AG09309 (cell line): Measurements from ENCODE around the gene DDX23.
A peak's percentile ranks its signal among the peaks of the same experiment; 100 is the strongest.

Source experiments
- DNase-seq: peaks from one replicate; pipeline ENCODE4 v3.0.0-alpha.2; 2010; ENCODE audit warnings: low read depth
- H3K4me3 ChIP-seq: 2 replicates; pipeline ENCODE4 v1.5.1; 2011; ENCODE audit warnings: mild to moderate bottlenecking, low read depth, low read length, moderate library complexity; ENCODE audit not compliant: control insufficient read depth
- TF ChIP-seq, protein P1 (sequence below): IDR thresholded peaks from 2 replicates; pipeline ENCODE4 v1.5.1; 2011; ENCODE audit warnings: mild to moderate bottlenecking, low read depth, low read length, inconsistent platforms; ENCODE audit not compliant: insufficient read depth, control insufficient read depth; ENCODE audit errors: missing control alignments

Gene DDX23

DNA sequence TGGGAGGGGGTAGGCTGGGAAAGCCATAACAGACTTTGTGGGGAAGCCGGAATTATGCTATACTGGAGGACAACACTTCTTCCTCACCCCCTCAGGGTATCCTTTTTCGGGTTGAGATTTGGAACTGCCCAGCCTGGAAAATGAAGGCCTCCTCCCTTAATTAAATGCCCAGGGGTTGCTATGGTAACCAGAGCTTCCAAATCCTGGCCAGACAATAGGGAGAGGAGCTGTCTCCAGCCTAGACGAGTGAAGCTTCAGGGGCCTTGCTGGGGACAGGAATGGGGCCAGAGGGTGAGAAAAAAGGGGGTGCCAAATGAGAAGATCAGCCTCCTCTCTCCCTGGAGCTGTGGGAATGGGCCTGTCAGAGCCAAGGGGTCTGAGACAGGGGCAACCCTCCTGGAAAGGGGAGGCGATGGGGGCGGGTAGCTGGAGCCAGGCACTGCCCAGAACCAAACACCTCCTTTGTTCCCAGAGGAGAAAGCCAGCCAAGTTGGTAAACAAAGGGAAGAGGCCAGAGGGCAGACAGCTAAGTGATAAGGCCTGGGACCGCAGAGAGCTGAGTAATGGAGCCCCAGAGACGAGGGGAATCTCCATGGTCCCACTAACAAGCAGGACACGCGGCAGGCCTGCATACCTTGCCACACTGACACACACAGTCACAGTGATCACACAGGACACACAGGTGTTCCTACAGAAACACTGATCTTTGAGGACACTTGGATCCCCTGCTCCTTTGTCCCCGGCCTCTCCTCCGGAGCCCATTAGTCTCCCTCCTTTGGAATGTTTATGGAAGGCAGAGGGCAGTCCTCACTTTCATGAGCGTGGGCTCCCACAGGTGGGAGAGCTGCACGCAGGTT lies 31.6 kb upstream of the DDX23 start:
- no peak for DNase-seq
- no peak overlapping the region for H3K4me3 ChIP-seq

DNA sequence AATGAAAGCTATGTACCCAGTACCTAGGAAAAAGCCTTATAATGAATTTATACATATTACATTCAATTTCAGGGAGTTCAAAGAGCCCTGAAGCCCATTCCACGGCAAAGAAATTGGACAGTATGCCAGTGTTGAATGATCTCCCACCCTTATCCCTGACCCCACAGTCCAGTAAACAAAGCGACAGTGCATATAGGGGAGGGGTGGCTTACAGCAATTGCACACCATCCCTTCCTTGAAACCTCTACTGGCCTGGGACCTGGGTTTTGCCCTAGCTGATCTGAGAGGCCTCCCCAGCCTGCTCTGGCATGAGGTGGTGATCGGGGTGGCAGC lies 31.0 kb upstream of the DDX23 start:
- TF ChIP-seq, protein P1, sequence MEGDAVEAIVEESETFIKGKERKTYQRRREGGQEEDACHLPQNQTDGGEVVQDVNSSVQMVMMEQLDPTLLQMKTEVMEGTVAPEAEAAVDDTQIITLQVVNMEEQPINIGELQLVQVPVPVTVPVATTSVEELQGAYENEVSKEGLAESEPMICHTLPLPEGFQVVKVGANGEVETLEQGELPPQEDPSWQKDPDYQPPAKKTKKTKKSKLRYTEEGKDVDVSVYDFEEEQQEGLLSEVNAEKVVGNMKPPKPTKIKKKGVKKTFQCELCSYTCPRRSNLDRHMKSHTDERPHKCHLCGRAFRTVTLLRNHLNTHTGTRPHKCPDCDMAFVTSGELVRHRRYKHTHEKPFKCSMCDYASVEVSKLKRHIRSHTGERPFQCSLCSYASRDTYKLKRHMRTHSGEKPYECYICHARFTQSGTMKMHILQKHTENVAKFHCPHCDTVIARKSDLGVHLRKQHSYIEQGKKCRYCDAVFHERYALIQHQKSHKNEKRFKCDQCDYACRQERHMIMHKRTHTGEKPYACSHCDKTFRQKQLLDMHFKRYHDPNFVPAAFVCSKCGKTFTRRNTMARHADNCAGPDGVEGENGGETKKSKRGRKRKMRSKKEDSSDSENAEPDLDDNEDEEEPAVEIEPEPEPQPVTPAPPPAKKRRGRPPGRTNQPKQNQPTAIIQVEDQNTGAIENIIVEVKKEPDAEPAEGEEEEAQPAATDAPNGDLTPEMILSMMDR = no peak
- no peak overlapping the region for H3K4me3 ChIP-seq
- no peak for DNase-seq

More for the DNA sequence above, 31.6 kb upstream of the DDX23 start:
- TF ChIP-seq, protein P1 = no peak

DNA sequence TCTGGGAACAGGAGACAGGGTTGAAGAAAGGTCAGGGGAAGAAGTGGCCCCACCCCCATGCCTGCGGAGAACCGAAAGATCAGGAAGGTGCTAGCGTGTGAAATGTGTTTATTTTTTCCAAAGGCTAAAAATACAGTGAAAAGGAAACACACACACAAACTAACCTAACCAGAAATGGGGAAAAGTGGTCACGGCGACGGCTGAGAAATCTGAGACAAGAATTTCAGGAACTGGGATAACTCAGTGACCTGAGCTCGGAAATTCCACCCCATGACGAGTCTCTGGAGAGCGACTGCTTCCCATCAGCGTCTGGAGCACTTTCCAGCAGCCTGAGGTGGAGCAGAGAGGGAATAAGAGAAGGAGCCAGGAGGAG lies 30.3 kb upstream of the DDX23 start:
- DNase-seq = no peak
- peak overlapping the region; percentile 15 for H3K4me3 ChIP-seq
- TF ChIP-seq, protein P1 = no peak

DNA sequence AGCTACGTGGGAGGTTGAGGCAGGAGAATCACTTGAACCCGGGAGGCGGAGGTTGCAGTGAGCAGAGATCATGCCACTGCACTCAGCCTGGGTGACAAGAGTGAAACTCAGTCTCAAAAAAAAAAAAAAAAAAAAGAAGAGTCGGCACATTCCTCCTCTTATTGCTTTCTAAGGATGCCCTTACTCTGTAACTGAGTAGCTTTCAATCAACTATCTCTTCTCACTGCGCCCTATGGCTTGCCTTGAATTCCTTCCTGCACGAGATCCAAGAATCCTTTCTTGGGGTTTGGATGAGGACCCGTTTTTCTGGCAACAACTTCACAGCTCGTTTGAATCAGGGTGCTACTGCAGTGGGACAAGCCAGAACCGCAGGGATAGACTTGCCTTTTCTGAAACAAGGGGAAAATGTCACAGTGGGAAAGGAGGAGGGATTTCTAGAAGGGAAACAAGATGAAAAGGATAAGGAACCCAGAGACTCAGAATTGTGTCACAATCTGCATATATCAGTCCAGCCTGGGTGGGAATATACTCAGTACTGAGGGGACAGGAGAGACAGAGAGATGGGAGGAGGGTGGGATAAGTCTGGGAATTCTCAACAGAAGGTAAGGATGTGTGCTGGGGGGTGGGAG lies 29.8 kb upstream of the DDX23 start:
- H3K4me3 ChIP-seq = peak overlapping the region; percentile 15
- TF ChIP-seq, protein P1 = no peak
- DNase-seq = no peak

DNA sequence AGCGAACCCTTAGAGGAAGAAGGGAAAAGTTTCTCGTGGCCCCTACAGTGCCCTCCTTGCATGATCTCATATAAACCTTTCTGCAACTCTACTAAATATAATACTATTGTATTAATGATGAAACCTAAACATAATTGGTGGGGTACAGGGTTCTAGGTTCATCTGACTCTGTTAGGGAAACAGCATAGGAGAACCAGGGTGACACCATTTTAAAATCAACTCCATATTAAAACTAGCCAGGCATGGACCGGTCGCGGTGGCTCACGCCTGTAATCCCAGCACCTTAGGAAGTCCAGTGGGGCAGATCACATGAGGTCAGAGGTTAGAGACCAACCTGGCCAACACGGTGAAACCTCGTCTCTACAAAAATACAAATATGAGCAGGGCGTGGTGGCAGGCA lies 28.7 kb upstream of the DDX23 start:
- TF ChIP-seq, protein P1 = no peak
- no peak overlapping the region for H3K4me3 ChIP-seq
- no peak for DNase-seq

DNA sequence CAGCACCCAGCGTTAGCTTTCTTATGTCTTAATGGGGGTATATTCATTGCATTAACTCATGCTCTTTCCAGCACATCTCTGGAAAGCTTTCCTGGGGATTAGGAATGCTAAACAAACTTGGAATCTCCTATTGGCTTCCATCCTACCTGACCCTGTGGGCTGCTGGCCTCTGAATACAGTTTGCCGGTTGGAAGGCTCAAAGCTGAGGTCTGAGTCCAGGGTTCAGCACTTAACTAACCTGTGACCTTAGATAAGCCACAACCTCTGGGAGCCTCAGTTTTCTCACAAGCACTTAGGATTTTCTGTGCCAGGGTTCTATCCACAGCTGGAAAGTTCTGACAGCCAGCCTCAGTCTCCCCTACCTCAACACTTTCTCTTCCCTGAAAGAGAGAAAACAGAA lies 26.6 kb upstream of the DDX23 start:
- H3K4me3 ChIP-seq = no peak overlapping the region
- no peak for DNase-seq
- TF ChIP-seq, protein P1 = no peak
